GM21737 (cell line): ENCODE data around the gene ZNF346.
"Not testable (repeated sequence)": the region's sequence is repeated elsewhere in the genome, so short reads cannot be mapped to it uniquely, and the experiment has no call there.

Experiments
- ATAC-seq: cut with Tn5 transposase; IDR thresholded peaks from one replicate; pipeline ENCODE4 v1.9.1; 2021; ENCODE audit warnings: mild to moderate bottlenecking, moderate library complexity; ENCODE audit not compliant: unreplicated experiment

ZNF346 gene, protein sequence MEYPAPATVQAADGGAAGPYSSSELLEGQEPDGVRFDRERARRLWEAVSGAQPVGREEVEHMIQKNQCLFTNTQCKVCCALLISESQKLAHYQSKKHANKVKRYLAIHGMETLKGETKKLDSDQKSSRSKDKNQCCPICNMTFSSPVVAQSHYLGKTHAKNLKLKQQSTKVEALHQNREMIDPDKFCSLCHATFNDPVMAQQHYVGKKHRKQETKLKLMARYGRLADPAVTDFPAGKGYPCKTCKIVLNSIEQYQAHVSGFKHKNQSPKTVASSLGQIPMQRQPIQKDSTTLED

GRCh38 chr5:177022386-177023302 is at the start of gene ZNF346:
ZNF346 (plus strand) TSS chr5:177022696; CDS start chr5:177022739, 43 bp downstream.
- ATAC-seq, result peak; percentile 84

DNA sequence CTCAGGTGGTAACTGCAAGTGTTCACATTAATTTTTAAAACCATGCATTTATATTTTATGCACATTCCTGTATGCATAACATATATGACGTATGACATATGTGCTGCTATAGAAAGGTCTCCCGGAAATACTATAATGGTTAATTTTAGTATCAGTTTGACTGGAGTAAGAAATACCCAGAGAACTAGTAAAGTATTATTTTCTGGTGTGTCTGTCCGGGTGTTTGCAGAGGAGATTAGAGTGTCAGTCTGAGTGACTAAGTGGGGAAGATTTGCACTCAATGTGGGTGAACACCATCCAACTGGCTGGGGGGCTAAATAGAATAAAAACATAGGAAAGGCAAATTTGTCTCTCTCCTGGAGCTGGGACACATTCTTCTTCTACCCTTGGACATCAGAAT is 42.8 kb upstream of the ZNF346 start:
- no peak for ATAC-seq

GRCh38 chr5:176980818-176981217 is 41.7 kb upstream of the ZNF346 start:
- ATAC-seq, result no peak

DNA sequence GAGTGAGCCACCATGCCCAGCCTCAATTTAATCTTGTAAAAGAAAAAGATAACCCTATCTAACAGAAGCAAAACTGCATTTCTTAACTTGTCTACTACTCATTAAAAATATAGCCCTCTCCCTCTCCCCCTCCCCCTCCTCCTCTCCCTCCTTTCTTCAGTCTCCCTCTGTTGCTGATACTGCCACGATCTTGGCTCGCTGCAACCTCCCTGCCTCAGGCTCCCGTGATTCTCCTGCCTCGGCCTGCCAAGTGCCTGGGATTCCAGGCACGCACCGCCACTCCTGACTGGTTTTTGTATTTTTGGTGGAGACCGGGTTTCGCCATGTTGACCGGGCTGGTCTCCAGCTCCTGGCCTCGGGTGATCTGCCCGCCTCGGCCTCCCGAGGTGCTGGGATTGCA is 39.4 kb upstream of the ZNF346 start:
- not testable (repeated sequence) for ATAC-seq

DNA sequence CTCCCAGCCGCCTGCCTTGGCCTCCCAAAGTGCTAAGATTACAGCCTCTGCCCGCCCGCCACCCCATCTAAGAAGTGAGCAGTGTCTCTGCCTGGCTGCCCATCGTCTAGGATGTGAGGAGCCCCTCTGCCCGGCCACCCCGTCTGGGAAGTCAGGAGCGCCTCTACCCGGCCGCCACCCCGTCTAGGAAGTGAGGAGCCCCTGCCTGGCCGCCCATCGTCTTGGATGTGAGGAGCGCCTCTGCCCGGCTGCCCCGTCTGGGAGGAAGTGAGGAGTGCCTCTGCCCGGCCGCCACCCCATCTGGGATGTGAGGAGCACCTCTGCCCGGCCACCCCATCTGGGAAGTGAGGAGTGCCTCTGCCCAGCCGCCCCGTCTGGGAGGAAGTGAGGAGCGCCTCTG is 38.9 kb upstream of the ZNF346 start:
- ATAC-seq, result not testable (repeated sequence)

GRCh38 chr5:176984176-176984575 is 38.3 kb upstream of the ZNF346 start:
- ATAC-seq, result not testable (repeated sequence)

DNA sequence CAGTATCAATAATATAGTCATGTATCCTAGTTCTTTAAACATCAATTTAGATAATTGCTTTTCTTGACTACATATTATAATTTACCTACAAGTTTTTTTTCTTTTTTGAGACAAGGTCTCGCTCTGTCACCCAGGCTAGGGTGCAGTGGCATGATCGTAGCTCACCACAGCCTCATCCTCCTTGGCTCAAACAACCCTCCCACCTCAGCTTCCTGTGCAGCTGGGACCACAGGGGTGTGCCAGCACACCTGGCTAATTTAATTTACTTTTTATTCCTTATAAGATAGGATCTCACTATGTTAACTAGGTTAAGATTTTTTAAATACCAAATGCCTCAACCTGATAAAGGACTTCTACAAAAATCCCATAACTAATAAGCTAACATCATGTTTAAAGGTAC is 37.0 kb upstream of the ZNF346 start:
- peak; percentile 80 for ATAC-seq

GRCh38 chr5:176986280-176986679 is 36.2 kb upstream of the ZNF346 start:
- ATAC-seq, result no peak

DNA sequence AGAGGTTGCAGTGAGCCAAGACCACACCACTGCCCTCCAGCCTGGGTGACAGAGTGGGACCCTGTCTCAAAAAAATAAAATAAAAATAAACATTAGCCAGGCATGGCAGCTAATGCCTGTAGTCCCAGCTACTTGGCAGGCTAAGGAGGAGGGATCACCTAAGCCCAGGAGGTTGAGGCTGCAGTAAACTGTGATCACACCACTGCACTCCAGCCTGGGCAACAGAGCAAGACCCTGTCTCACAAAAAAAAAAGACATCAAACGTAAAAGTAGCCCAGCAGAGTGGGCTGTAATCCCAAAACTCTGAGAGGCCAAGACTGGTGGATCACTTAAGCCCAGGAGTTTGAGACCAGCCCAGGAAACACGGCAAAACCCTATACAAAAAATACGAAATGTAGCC is 34.9 kb upstream of the ZNF346 start:
- ATAC-seq, result no peak

- not testable (repeated sequence) for ATAC-seq
Observed at GRCh38 chr5:176993081-176993480, 29.4 kb upstream of the ZNF346 start.

DNA sequence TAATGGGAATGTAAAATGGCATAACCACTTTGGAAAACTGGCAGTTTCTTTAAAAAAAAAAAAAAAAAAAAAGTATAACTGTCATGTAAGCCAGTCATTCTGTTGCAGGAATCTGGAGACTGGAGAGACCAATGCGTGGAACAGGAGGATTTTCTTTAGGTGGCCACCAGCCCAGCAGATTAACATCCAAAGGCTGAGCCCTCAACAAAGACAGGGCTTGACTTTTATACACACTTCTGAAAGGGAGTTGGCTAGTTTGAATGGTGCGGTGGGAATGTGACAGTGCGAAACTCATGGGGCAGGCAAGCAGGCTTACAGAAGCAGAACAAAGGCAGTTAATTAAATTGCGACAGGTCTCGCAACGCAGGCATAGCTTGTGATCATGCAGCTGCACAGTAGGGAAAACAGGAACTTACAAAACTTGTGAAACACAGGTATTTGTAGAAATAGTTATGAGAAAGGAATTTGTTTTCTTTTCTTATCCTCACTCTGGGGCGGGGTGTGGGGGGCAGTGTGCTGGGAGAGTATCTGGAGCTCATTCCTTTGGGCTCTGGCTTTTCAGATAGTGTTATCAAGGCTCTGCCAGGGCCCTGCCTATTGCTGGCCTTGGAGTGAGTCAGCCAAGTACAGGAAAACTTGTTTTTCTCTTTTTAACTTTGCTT is 27.9 kb upstream of the ZNF346 start:
- ATAC-seq, result peak; percentile 69

DNA sequence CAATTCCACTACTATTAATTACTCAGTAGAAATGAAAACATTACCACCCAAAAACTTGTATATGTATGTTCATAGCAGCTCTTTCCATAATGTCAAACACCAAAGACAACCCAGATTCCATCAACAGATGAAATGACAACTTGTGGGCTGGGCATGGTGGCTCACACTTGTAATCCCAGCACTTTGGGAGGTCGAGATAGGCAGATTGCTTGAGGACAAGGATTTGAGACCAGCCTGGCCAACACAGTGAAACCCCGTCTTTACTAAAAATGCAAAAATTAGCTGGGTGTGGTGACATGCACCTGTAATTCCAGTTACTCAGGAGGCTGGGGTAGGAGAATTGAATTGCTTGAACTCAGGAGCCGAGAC is 27.4 kb upstream of the ZNF346 start:
- no peak for ATAC-seq

- no peak for ATAC-seq
Observed at GRCh38 chr5:176995896-176996767, 26.4 kb upstream of the ZNF346 start.

DNA sequence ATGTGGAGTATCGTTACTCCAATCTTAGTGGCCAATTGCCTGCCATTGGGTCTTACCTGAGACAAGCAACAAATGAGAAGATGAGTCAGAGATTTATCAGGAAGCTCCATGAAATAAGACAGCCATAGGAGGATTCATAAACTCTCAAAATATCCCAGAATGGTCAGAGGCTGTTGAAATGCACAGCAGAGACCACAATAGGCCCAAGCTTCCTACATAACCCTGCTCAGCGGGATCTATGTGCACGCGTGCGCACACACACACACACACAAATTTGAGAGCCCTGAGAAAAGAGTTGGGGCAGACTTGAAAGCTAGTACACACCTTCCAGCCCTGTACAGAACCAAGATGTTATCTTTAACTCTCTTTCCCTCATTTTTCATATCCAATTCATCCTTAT is 25.7 kb upstream of the ZNF346 start:
- ATAC-seq, result no peak

DNA sequence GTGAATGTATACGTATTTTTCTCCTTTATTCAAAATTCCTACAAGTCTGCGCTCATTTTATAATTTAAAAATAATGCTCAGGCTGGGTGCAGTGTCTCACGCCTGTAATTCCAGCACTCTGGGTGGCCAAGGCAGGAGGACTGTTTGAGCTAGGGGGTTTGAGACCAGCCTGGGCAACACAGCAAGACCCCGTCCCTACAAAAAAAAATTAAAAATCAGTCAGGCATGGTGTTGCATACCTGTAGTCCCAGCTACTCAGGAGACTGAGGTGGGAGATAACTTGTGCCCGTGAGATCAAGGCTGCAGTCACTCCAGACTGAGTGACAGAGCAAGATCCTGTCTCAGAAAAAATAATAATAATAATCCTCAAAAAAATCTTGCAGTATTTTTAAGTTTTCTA is 23.7 kb upstream of the ZNF346 start:
- no peak for ATAC-seq

GRCh38 chr5:176999526-176999925 is 23.0 kb upstream of the ZNF346 start:
- ATAC-seq, result not testable (repeated sequence)

DNA sequence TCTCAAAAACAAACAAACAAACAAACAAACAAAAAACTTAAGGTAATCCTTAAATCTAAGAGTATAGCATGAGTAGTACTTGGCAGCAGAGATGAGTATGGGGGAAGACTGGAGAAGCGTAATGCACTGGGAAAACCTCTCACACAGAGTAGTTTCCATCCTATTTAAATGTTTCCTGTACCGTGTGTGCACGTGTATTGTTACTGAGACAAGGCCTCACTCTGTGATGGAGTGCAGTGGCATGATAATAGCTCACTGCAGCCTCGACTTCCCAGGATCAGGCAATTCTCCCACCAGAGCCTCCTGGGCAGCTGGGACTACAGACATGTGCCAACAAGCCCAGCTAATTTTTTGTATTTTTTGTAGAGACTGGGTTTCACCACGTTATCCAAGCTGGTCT is 18.8 kb upstream of the ZNF346 start:
- no peak for ATAC-seq

DNA sequence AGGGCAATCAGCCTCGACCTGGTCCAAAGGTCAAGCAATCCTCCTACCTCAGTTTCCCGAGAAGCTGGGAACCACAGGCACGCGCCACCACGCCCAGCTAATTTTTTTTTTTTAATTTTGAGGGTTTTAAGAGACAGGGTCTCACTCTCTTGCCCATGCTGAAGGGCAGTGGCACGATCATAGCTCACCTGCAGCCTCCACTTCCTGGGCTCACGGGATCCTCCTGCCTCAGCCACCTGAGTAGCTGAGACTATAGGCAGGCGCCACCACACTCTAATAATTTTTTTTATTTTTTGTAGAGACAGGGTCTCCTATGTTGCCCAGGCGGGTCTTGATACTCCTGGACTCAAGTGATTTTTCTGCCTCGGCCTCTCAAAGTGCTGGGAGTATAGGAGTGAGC is 17.5 kb upstream of the ZNF346 start:
- no peak for ATAC-seq

GRCh38 chr5:177005619-177006264 is 16.8 kb upstream of the ZNF346 start:
- peak; percentile 22 for ATAC-seq
